Karpas-422 (cell line): ENCODE results near the gene DENND4C. TPM values are rescaled to one million over a fixed set of nuclear protein-coding genes. Genes with fewer than 3 reads are reported as not detected.

ENCODE experiments used
- DNase-seq: peaks from one replicate; pipeline ENCODE4 v3.0.0-alpha.2; 2015
- H2AFZ ChIP-seq: fragments of 200-600 bp; sonication (generic); 2 replicates; pipeline ENCODE4 v1.6.1; 2014; ENCODE audit warnings: antibody characterized with exemption, low read length, mixed read lengths
- H3K27ac ChIP-seq: fragments of 200-600 bp; sonication (generic); 2 replicates; pipeline ENCODE4 v1.5.1; 2014; ENCODE audit warnings: mild to moderate bottlenecking, low read length, moderate library complexity
- H3K27me3 ChIP-seq: fragments of 200-600 bp; sonication (generic); 2 replicates; pipeline ENCODE4 v1.6.1; 2014; ENCODE audit warnings: low read length, mixed read lengths
- H3K36me3 ChIP-seq: fragments of 200-600 bp; sonication (generic); 2 replicates; pipeline ENCODE4 v1.6.1; 2014; ENCODE audit warnings: low read length, mixed read lengths; ENCODE audit not compliant: insufficient read depth
- H3K4me1 ChIP-seq: fragments of 200-600 bp; sonication (generic); 2 replicates; pipeline ENCODE4 v1.6.1; 2014; ENCODE audit warnings: mild to moderate bottlenecking, low read length, mixed read lengths
- H3K4me2 ChIP-seq: fragments of 200-600 bp; sonication (generic); 2 replicates; pipeline ENCODE4 v1.6.1; 2014; ENCODE audit warnings: low read length, low read depth, mild to moderate bottlenecking; ENCODE audit not compliant: poor library complexity, severe bottlenecking
- H3K4me3 ChIP-seq: fragments of 200-600 bp; sonication (generic); 2 replicates; pipeline ENCODE4 v1.5.1; 2014; ENCODE audit warnings: mild to moderate bottlenecking, antibody characterized with exemption, low read length, mixed read lengths
- H3K79me2 ChIP-seq: fragments of 200-600 bp; sonication (generic); 2 replicates; pipeline ENCODE4 v1.6.1; 2014; ENCODE audit warnings: mild to moderate bottlenecking, low read length, mixed read lengths
- H3K9ac ChIP-seq: fragments of 200-600 bp; sonication (generic); 2 replicates; pipeline ENCODE4 v1.6.0; 2014; ENCODE audit warnings: low read length
- H3K9me2 ChIP-seq: fragments of 200-600 bp; sonication (generic), shearing (Covaris generic); replicated peaks from 2 replicates; pipeline ENCODE4 v1.6.0; 2014; ENCODE audit warnings: mild to moderate bottlenecking, low read length, moderate library complexity; ENCODE audit not compliant: insufficient read depth
- H3K9me3 ChIP-seq: fragments of 300-700, 200-600 bp; sonication (generic); 2 replicates; pipeline ENCODE4 v1.6.1; 2014; ENCODE audit warnings: low read length, mixed read lengths
- H4K20me1 ChIP-seq: fragments of 200-600 bp; sonication (generic); 2 replicates; pipeline ENCODE4 v1.6.1; 2014; ENCODE audit warnings: mild to moderate bottlenecking, antibody characterized with exemption, low read length, low read depth; ENCODE audit not compliant: insufficient read depth
- total RNA-seq: library from RNA; depleted of rRNA; stranded (reverse); fragments of >200 nt; shearing (Covaris generic); gene quantifications from 2 replicates; pipeline ENCODE4 v1.2.3, GENCODE V29; 2014; ENCODE audit warnings: low replicate concordance

Gene DENND4C
- total RNA-seq, 1 experiment from 2014 or later: 42.8 TPM

DNA sequence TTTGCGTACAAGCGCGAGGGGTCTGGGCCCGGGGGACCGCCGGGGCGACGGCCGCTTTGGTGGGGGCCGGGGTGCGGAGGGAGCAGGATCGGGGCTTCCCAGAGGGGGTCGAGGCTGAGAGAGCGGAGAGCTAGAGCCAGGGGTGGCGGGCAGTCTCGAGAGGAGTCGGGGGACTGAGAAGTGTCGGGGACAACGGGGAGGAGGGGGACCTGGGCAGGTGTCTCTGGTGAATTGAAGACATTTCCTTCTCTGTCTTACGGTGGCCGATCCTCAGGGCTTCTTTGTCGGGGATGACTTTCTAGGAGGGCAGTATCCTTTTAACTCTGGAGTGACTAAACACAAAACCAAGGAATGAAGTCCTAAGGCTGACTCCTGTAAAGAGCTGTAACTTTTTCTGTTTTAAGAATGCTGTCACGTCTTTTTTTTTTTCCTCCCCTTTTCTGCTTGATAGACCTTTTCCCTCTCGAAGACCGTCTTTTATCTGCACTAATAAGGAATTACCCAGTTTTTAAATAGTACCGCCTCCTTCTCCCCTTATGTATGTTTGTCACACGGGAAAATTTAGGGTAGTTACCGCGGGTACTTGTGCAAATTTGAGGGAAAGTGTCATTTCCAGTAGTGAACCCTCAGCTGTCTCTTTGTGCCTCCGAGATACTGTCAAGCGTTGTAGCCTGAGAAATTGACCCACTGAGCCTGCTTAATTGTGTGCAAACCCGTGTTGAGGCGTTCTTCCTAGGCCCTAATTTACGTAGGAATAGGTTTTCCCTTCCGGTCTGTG is 822 bp downstream of the DENND4C start:
- Histone ChIP-seq H3K4me2 (peak overlapping the region; percentile 93), H3K27me3 (no peaks in the 10 kb centered on the region), H3K36me3 (no peaks in the 10 kb centered on the region), H3K4me3 (peak overlapping the region; percentile 93), H4K20me1 (no peaks in the 10 kb centered on the region; the same call in 1 of the 2 replicates), H3K79me2 (peaks cover 56% of the 10 kb centered on the region), H3K9me3 (no peaks in the 10 kb centered on the region), H3K9ac (peak overlapping the region; percentile 91), H3K9me2 (no peaks in the 10 kb centered on the region), H3K27ac (peak overlapping the region; percentile 87), H2AFZ (peak overlapping the region; percentile 97; the same call in 1 of the 2 replicates), H3K4me1 (peaks cover 37% of the 10 kb centered on the region)
- peak; percentile 60 for DNase-seq

- Histone ChIP-seq H3K9ac (peak overlapping the region; percentile 91), H4K20me1 (no peaks in the 10 kb centered on the region; the same call in 1 of the 2 replicates), H3K4me1 (peaks cover 43% of the 10 kb centered on the region), H3K9me3 (no peaks in the 10 kb centered on the region), H3K4me2 (peak overlapping the region; percentile 93), H3K9me2 (no peaks in the 10 kb centered on the region), H3K27ac (peak overlapping the region; percentile 87), H2AFZ (no peak overlapping the region), H3K36me3 (no peaks in the 10 kb centered on the region), H3K27me3 (no peaks in the 10 kb centered on the region), H3K79me2 (peaks cover 65% of the 10 kb centered on the region), H3K4me3 (peak overlapping the region; percentile 93)
- DNase-seq: peak; percentile 52
These were observed 1.7 kb downstream of the DENND4C start for GRCh38 chr9:19231904-19232822.

DNA sequence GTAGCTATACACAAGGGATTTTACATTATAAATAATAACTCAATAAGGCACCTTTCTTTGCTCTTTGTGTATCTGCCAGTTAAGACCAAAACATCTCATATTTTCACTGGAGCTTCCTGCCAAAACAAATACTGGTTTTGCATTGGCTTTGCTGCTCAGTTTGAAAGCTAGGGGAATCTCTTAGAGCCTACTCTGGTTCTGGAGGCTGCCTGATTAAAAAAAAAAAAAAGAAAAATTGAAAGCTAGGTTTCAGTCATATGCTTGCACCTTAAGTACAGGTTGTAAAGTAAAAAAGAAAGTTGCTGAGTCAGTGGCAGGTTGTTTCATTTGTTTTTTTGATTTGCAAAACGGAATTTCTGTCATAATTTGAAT is 2.3 kb downstream of the DENND4C start:
- Histone ChIP-seq H3K27me3 (no peaks in the 10 kb centered on the region), H2AFZ (no peak overlapping the region), H3K9me3 (no peaks in the 10 kb centered on the region), H3K79me2 (peaks cover 71% of the 10 kb centered on the region), H3K9me2 (no peaks in the 10 kb centered on the region), H3K27ac (peak overlapping the region; percentile 87), H3K4me2 (peak overlapping the region; percentile 93), H3K9ac (peak overlapping the region; percentile 91), H3K4me3 (peak overlapping the region; percentile 93), H3K36me3 (no peaks in the 10 kb centered on the region), H3K4me1 (peaks cover 43% of the 10 kb centered on the region), H4K20me1 (no peaks in the 10 kb centered on the region; the same call in 1 of the 2 replicates)
- peak; percentile 74 for DNase-seq

DNA sequence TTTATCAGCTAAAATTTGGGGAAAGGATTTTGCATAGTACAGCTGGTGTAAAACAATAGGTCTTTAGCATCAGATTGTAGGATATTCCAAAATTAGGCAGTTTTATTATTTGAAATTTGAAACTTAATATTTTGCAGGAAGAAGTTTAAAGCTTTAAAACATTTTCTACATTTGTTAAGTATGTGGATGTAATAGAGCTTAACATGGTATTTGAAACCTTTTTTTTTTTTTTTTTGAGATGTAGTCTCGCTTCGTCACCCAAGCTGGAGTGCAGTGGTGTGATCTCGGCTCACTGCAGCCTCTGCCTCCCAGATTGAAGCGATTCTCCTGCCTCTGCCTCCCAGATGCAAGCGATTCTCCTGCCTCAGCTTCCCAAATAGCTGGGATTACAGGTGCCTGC is 2.9 kb downstream of the DENND4C start:
- Histone ChIP-seq H3K9me2 (no peaks in the 10 kb centered on the region), H3K4me3 (peak overlapping the region; percentile 93), H3K27ac (peak overlapping the region; percentile 87), H3K4me2 (peak overlapping the region; percentile 93), H4K20me1 (no peaks in the 10 kb centered on the region; the same call in 1 of the 2 replicates), H3K79me2 (peaks cover 75% of the 10 kb centered on the region), H3K27me3 (no peaks in the 10 kb centered on the region), H3K9me3 (no peaks in the 10 kb centered on the region), H2AFZ (no peak overlapping the region), H3K4me1 (peaks cover 43% of the 10 kb centered on the region), H3K36me3 (no peaks in the 10 kb centered on the region), H3K9ac (peak overlapping the region; percentile 91)
- DNase-seq: peak; percentile 65

GRCh38 chr9:19239955-19240354 is 9.5 kb downstream of the DENND4C start:
- H3K9me2 ChIP-seq: no peaks in the 10 kb centered on the region
- H3K27me3 ChIP-seq: no peaks in the 10 kb centered on the region
- H3K9me3 ChIP-seq: no peaks in the 10 kb centered on the region
- no peaks in the 10 kb centered on the region for H4K20me1 ChIP-seq
- DNase-seq: no peak
- peaks cover 98% of the 10 kb centered on the region for H3K79me2 ChIP-seq
- peaks cover 11% of the 10 kb centered on the region for H3K4me1 ChIP-seq
- no peak overlapping the region for H3K9ac ChIP-seq
- no peak overlapping the region for H3K4me3 ChIP-seq
- H2AFZ ChIP-seq: no peak overlapping the region
- no peak overlapping the region for H3K27ac ChIP-seq
- no peaks in the 10 kb centered on the region for H3K36me3 ChIP-seq
- H3K4me2 ChIP-seq: no peak overlapping the region

DNA sequence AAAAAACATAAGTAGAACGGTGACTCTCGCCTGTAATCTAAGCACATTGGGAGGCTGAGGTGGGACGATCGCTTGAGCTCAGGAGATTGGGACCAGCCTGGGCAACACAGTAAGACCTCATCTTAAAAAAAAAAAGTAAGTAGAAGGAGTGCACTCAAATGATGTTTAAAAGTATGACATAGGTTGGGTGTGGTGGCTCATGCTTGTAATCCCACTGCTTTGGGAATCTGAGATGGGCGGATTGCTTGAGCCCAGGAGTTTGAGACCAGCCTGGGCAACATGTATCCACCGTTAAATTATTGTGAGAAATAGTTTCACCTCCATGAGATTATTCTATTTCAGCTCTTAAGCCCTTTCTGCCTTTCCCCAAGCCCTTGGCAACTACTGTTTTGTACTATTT is 11.2 kb downstream of the DENND4C start:
- no peaks in the 10 kb centered on the region for H3K27me3 ChIP-seq
- H3K27ac ChIP-seq: no peak overlapping the region
- H3K9me2 ChIP-seq: no peaks in the 10 kb centered on the region
- peaks cover 95% of the 10 kb centered on the region for H3K79me2 ChIP-seq
- no peak overlapping the region for H3K4me2 ChIP-seq
- no peak overlapping the region for H3K4me3 ChIP-seq
- no peak overlapping the region for H2AFZ ChIP-seq
- DNase-seq: no peak
- H3K9ac ChIP-seq: no peak overlapping the region
- no peaks in the 10 kb centered on the region for H4K20me1 ChIP-seq
- H3K36me3 ChIP-seq: no peaks in the 10 kb centered on the region
- no peaks in the 10 kb centered on the region for H3K9me3 ChIP-seq
- peaks cover 2% of the 10 kb centered on the region for H3K4me1 ChIP-seq

DNA sequence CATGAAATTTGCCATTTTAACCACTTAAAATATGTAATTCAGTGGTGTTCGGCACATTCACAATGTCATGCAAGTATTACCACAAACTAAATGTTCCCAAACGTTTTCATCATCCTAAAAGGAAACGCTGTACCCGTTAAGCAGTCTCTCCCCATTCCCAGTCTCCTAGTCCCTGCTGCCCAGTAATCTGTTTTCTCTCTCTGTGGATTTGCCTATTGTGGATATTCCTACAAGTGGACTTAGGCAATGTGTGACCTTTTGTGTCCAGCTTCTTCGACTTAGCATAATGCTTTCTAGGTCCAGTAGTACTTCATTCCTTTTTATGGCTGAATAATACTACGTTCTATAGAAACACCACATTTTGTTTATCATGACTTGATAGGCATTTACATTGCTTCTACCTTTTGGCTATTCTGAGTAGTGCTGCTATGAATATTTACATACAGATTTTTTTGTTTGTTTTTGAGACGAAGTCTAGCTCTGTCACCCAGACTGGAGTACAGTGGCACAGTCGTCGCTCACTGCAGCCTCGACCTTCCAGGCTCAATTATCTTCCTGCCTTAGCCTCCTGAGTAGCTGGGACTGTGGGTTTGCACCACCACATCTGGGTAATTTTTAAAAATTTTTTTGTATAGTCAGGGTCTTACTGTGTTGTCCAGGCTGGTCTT is 13.0 kb downstream of the DENND4C start:
- Histone ChIP-seq H3K79me2 (peaks cover 98% of the 10 kb centered on the region), H3K27ac (no peak overlapping the region), H3K4me1 (no peaks in the 10 kb centered on the region), H3K9me2 (no peaks in the 10 kb centered on the region), H3K9ac (no peak overlapping the region), H2AFZ (no peak overlapping the region), H3K4me2 (no peak overlapping the region), H3K9me3 (no peaks in the 10 kb centered on the region), H3K36me3 (no peaks in the 10 kb centered on the region), H4K20me1 (no peaks in the 10 kb centered on the region), H3K27me3 (no peaks in the 10 kb centered on the region), H3K4me3 (no peak overlapping the region)
- no peak for DNase-seq
